MM.1S (cell line): ENCODE data around the gene BCL3.

Experiments
- DNase-seq: peaks from one replicate; pipeline ENCODE4 v3.0.0-alpha.2; 2015
- H2AFZ ChIP-seq: fragments of 300-600 bp; sonication (generic); 2 replicates; pipeline ENCODE4 v1.6.0; 2016; ENCODE audit warnings: antibody characterized with exemption, low read length
- H3F3A ChIP-seq: fragments of 300-600 bp; sonication (generic); 2 replicates; pipeline ENCODE4 v1.6.1; 2016; ENCODE audit warnings: mild to moderate bottlenecking, antibody characterized with exemption, low read length, moderate library complexity, mixed read lengths; ENCODE audit not compliant: insufficient read depth
- H3K27ac ChIP-seq: fragments of 300-600 bp; sonication (generic); 2 replicates; pipeline ENCODE4 v1.5.1; 2016; ENCODE audit warnings: mild to moderate bottlenecking, low read length
- H3K27me3 ChIP-seq: fragments of 300-600 bp; sonication (generic); replicated peaks from 2 replicates; pipeline ENCODE4 v1.6.0; 2016; ENCODE audit warnings: low read length; ENCODE audit not compliant: insufficient read depth
- H3K36me3 ChIP-seq: fragments of 300-600 bp; sonication (generic); replicated peaks from 2 replicates; pipeline ENCODE4 v1.6.1; 2016; ENCODE audit warnings: mild to moderate bottlenecking, low read length, mixed read lengths; ENCODE audit not compliant: insufficient read depth
- H3K4me1 ChIP-seq: fragments of 300-600 bp; sonication (generic); 2 replicates; pipeline ENCODE4 v1.6.1; 2016; ENCODE audit warnings: low read length, mixed read lengths
- H3K4me2 ChIP-seq: fragments of 300-600 bp; sonication (generic); 2 replicates; pipeline ENCODE4 v1.6.0; 2016; ENCODE audit warnings: low read depth, low read length
- H3K4me3 ChIP-seq: fragments of 300-600 bp; sonication (generic); 2 replicates; pipeline ENCODE4 v1.5.1; 2016; ENCODE audit warnings: low read length, mixed read lengths
- H3K79me2 ChIP-seq: fragments of 300-600 bp; sonication (generic); 2 replicates; pipeline ENCODE4 v1.6.1; 2016; ENCODE audit warnings: mixed run types, low read length, mixed read lengths
- H3K9ac ChIP-seq: fragments of 300-600 bp; sonication (generic); 2 replicates; pipeline ENCODE4 v1.6.1; 2016; ENCODE audit warnings: low read length, mixed read lengths
- H3K9me2 ChIP-seq: fragments of 300-600 bp; sonication (generic); replicated peaks from 2 replicates; pipeline ENCODE4 v1.6.1; 2016; ENCODE audit warnings: mild to moderate bottlenecking, low read length, mixed read lengths; ENCODE audit not compliant: insufficient read depth
- H3K9me3 ChIP-seq: fragments of 300-600 bp; sonication (generic); replicated peaks from 2 replicates; pipeline ENCODE4 v1.6.1; 2016; ENCODE audit warnings: mild to moderate bottlenecking, low read length, mixed read lengths; ENCODE audit not compliant: insufficient read depth
- H4K20me1 ChIP-seq: fragments of 300-600 bp; sonication (generic); 2 replicates; pipeline ENCODE4 v1.6.1; 2016; ENCODE audit warnings: mild to moderate bottlenecking, low read length, moderate library complexity, mixed read lengths; ENCODE audit not compliant: insufficient read depth
- EZH2 ChIP-seq: fragments of 300-600 bp; sonication (generic); optimal IDR thresholded peaks from 2 replicates; pipeline ENCODE3; 2017; ENCODE audit warnings: low read depth, mild to moderate bottlenecking, antibody characterized with exemption, low read length, mixed read lengths
- EZH2phosphoT487 ChIP-seq: fragments of 300-600 bp; sonication (generic); IDR thresholded peaks from 2 replicates; pipeline ENCODE4 v1.6.1; 2018; ENCODE audit warnings: antibody characterized with exemption, low read length
- TF ChIP-seq, protein P1 (sequence below): fragments of 300-600 bp; sonication (generic); IDR thresholded peaks from 2 replicates; pipeline ENCODE4 v1.5.1; 2016; ENCODE audit warnings: antibody characterized with exemption, low read length, mixed read lengths

Gene BCL3

DNA sequence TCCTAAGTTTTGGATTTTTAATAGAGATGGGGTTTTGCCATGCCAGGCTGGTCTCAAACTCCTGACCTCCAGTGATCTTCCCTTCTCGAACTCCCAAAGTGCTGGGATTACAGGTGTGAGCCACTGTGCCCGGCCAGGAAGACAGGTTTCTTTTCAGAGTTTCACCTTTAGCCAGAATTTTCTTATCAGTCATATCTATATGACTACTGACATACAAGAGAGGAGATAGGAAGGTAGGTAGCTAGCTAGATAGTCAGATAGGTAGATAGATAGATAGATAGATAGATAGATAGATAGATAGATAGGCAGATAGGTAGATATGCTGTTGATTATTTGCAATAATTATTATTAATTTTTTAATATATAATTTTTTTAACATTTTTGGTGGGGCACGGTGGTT lies 36.8 kb downstream of the BCL3 start:
- no peak for DNase-seq
- no peak overlapping the region for H3K9ac ChIP-seq
- no peak overlapping the region for H3K27ac ChIP-seq
- H3K36me3 ChIP-seq, result no peaks in the 10 kb centered on the region
- no peaks in the 10 kb centered on the region for H3K79me2 ChIP-seq
- no peak overlapping the region for H2AFZ ChIP-seq
- H3F3A ChIP-seq, result no peaks in the 10 kb centered on the region
- no peak overlapping the region for H3K4me2 ChIP-seq
- H3K9me2 ChIP-seq, result no peaks in the 10 kb centered on the region
- H3K4me3 ChIP-seq, result no peak overlapping the region
- H3K27me3 ChIP-seq, result peaks cover 4% of the 10 kb centered on the region; the same call in 1 of the 2 replicates
- H4K20me1 ChIP-seq, result no peaks in the 10 kb centered on the region
- H3K4me1 ChIP-seq, result no peaks in the 10 kb centered on the region
- no peaks in the 10 kb centered on the region for H3K9me3 ChIP-seq
- TF ChIP-seq EZH2phosphoT487, result no peak
- TF ChIP-seq EZH2, result no peak
- TF ChIP-seq, protein P1, sequence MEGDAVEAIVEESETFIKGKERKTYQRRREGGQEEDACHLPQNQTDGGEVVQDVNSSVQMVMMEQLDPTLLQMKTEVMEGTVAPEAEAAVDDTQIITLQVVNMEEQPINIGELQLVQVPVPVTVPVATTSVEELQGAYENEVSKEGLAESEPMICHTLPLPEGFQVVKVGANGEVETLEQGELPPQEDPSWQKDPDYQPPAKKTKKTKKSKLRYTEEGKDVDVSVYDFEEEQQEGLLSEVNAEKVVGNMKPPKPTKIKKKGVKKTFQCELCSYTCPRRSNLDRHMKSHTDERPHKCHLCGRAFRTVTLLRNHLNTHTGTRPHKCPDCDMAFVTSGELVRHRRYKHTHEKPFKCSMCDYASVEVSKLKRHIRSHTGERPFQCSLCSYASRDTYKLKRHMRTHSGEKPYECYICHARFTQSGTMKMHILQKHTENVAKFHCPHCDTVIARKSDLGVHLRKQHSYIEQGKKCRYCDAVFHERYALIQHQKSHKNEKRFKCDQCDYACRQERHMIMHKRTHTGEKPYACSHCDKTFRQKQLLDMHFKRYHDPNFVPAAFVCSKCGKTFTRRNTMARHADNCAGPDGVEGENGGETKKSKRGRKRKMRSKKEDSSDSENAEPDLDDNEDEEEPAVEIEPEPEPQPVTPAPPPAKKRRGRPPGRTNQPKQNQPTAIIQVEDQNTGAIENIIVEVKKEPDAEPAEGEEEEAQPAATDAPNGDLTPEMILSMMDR, result no peak

DNA sequence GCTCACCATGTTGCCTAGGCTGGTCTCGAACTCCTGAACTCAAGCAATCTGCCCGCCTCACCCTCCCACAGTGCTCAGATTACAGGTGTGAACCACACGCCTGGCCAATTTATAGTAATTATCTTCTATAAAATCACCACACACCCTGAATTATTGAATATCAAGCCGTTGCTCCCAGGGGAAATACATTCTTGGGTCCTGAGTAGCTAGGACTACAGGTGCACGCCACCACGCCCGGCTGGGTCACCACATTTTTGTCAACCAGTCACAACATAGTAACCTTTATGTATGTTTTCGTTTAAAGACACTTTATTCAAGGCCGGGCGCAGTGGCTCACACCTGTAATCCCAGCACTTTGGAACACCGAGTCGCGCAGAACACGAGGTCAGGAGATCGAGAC lies 37.5 kb downstream of the BCL3 start:
- H3K27me3 ChIP-seq, result peaks cover 4% of the 10 kb centered on the region; the same call in 1 of the 2 replicates
- H3K9me3 ChIP-seq, result no peaks in the 10 kb centered on the region
- TF ChIP-seq, protein P1, result no peak
- TF ChIP-seq EZH2 (no peak), EZH2phosphoT487 (no peak)
- H3K27ac ChIP-seq, result no peak overlapping the region
- H3K9ac ChIP-seq, result no peak overlapping the region
- no peaks in the 10 kb centered on the region for H4K20me1 ChIP-seq
- no peak overlapping the region for H2AFZ ChIP-seq
- H3F3A ChIP-seq, result no peaks in the 10 kb centered on the region
- no peaks in the 10 kb centered on the region for H3K79me2 ChIP-seq
- no peaks in the 10 kb centered on the region for H3K4me1 ChIP-seq
- DNase-seq, result no peak
- no peak overlapping the region for H3K4me2 ChIP-seq
- H3K9me2 ChIP-seq, result no peaks in the 10 kb centered on the region
- H3K4me3 ChIP-seq, result no peak overlapping the region
- H3K36me3 ChIP-seq, result no peaks in the 10 kb centered on the region

DNA sequence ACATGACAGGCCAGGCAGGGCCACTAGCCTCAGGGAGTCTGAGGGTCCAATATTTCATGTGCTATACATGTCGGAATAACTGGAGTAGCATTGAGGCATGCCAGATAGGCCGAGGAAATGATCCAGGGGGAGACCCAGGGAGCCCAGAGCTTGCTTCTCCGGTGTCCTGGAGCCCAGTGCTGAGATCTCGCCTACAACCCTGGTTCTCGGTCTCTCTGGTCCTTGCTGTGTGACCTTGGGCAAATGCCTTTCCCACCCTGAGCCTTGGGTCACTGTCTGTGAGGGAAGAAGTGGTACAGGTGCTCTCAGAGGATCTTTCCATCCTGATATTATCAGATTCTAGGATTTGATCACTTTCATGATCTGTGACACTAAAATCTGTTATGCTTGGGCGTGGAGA lies 40.5 kb downstream of the BCL3 start:
- Histone ChIP-seq H3K9me3 (no peaks in the 10 kb centered on the region), H3K4me3 (no peak overlapping the region), H3K79me2 (no peaks in the 10 kb centered on the region), H3K9me2 (no peaks in the 10 kb centered on the region), H3K27me3 (peaks cover 4% of the 10 kb centered on the region), H3K4me2 (no peak overlapping the region), H3K36me3 (no peaks in the 10 kb centered on the region), H3K9ac (no peak overlapping the region), H3K4me1 (no peaks in the 10 kb centered on the region), H3K27ac (no peak overlapping the region), H3F3A (no peaks in the 10 kb centered on the region), H2AFZ (no peak overlapping the region), H4K20me1 (no peaks in the 10 kb centered on the region)
- no peak for DNase-seq
- TF ChIP-seq, protein P1, result no peak
- no peak for TF ChIP-seq EZH2phosphoT487
- no peak for TF ChIP-seq EZH2
